ENCODE results near the gene LRRC8D.

GRCh38 chr1:89781494-89782126 is 39.2 kb upstream of the LRRC8D start:
- TF ChIP-seq ZNF592 (IDR thresholded peaks at IDR 0.05): no peak
- no peak for TF ChIP-seq ETV6 (IDR thresholded peaks at IDR 0.05; ENCODE audit: borderline replicate concordance in 1 of 2, low read depth in 2 of 2, low read length in 1 of 2)
- TF ChIP-seq ETV6 (CRISPR knock-in tag; IDR thresholded peaks at IDR 0.05; ENCODE audit: borderline replicate concordance): no peak
- no peak for TF ChIP-seq ELF4 (CRISPR knock-in tag; IDR thresholded peaks at IDR 0.05)
- TF ChIP-seq PKNOX1 (IDR thresholded peaks at IDR 0.05): no peak
- no peak for TF ChIP-seq CTCF (IDR thresholded peaks at IDR 0.05 in 2 of 3, conservative IDR thresholded peaks at IDR 0.05 in 1 of 3; ENCODE audit: insufficient read depth in 2 of 3, low read depth in 1 of 3, low read length in 3 of 3)
- TF ChIP-seq NCOA4 (IDR thresholded peaks at IDR 0.05; ENCODE audit: partially characterized antibody): no peak
- TF ChIP-seq ATF1 (CRISPR knock-in tag; IDR thresholded peaks at IDR 0.05): no peak
- no peak for TF ChIP-seq ATF1 (tag; IDR thresholded peaks at IDR 0.05)
- TF ChIP-seq MAFK (IDR thresholded peaks at IDR 0.05; ENCODE audit: low read length): no peak
- no peak for TF ChIP-seq POLR2A (conservative IDR thresholded peaks at IDR 0.05)
- no peak for TF ChIP-seq PURB (CRISPR knock-in tag; IDR thresholded peaks at IDR 0.05; ENCODE audit: low read depth)
- TF ChIP-seq FOXP1 (CRISPR knock-in tag; IDR thresholded peaks at IDR 0.05): no peak
- TF ChIP-seq CLOCK (CRISPR knock-in tag; IDR thresholded peaks at IDR 0.05; ENCODE audit: borderline replicate concordance): no peak
- no peak for TF ChIP-seq RFX5 (IDR thresholded peaks at IDR 0.05; ENCODE audit: low read depth, low read length)
- TF ChIP-seq SRF (CRISPR knock-in tag; IDR thresholded peaks at IDR 0.05): no peak
